ENCODE measurements around the gene GPR89A.
"Not testable (repeated sequence)": the region's sequence is repeated elsewhere in the genome, so short reads cannot be mapped to it uniquely, and the experiment has no call there.

The GPR89A gene

GRCh38 chr1:145717833-145718232, 110.0 kb downstream of the GPR89A start:
- DNase-seq (ENCODE audit: low read depth in 3 of 3): no peak

DNA sequence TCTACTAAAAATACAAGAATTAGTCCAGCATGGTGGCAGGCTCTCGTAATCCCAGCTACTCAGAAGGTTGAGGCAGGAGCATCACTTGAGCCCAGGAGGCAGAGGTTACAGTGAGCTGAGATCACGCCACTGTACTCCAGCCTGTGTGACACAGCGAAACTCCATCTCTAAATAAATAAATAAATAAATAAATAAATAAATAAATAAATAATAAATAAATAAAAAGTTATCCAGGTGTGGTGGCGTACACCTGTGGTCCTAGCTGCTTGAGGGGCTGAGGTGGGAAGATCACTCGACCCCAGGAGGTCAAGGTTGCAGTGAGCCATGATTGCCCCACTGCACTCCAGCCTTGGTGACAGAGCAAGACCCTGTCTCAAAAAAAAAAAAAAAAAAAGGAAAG, 110.7 kb downstream of the GPR89A start:
- DNase-seq (ENCODE audit: low read depth in 3 of 3): not testable (repeated sequence)

DNA sequence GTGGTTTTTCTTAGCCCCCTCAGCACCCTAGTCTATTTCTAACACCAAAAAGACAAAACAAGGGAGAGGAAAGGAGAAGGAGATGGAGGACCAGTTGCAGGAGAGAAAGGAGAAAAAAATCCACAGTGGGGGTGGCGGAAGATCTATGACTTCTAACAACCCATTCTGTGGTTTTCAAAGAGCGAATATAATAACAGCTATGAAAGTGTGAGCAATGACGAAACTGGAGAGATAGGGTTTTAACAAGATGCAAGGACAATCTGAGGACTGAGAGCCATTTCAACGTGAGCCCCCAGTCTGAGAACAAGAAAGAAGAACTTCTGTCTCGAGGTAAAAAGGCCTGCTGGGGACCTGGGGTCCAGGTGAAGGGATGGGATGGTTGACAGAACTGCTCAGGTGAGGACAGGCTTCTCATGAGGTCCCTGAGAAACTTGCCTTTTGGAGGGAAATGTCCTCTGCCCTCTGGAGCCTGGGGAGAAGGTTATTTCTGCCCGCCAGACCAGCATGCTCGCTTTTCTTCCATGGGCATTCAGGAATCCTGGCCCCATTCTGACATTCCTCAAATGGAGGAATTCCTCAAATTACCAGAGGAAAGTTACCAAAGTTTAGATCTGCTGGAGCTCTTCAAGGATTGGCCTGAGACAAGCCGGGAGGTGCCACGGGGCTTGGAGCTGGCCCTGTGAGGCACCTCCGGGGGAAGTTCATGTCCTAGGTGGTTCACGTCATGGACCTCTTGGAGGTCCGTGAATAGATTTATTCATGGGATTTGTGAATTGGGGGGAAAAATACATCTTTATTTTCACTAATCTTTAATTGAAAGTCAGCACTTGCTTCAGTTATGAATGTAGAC, 111.7 kb downstream of the GPR89A start, which contains the start of gene CD160:
TSS of gene CD160 (plus strand) at position 270 of the 850 bp plus-strand sequence. CDS start 8,829 bp downstream, outside the sequence.
- no peak for DNase-seq (ENCODE audit: low read depth in 3 of 3)
